NOMO-1 treated with DMSO at 0.1 percent for 48 hours (cell line): ENCODE measurements around the gene ACKR1.

ENCODE experiments used
- DNase-seq: peaks from one replicate; lab custom pipeline; 2025; ENCODE audit not compliant: unreplicated experiment; lab: John Stamatoyannopoulos, UW

ACKR1 gene, protein sequence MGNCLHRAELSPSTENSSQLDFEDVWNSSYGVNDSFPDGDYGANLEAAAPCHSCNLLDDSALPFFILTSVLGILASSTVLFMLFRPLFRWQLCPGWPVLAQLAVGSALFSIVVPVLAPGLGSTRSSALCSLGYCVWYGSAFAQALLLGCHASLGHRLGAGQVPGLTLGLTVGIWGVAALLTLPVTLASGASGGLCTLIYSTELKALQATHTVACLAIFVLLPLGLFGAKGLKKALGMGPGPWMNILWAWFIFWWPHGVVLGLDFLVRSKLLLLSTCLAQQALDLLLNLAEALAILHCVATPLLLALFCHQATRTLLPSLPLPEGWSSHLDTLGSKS

DNA sequence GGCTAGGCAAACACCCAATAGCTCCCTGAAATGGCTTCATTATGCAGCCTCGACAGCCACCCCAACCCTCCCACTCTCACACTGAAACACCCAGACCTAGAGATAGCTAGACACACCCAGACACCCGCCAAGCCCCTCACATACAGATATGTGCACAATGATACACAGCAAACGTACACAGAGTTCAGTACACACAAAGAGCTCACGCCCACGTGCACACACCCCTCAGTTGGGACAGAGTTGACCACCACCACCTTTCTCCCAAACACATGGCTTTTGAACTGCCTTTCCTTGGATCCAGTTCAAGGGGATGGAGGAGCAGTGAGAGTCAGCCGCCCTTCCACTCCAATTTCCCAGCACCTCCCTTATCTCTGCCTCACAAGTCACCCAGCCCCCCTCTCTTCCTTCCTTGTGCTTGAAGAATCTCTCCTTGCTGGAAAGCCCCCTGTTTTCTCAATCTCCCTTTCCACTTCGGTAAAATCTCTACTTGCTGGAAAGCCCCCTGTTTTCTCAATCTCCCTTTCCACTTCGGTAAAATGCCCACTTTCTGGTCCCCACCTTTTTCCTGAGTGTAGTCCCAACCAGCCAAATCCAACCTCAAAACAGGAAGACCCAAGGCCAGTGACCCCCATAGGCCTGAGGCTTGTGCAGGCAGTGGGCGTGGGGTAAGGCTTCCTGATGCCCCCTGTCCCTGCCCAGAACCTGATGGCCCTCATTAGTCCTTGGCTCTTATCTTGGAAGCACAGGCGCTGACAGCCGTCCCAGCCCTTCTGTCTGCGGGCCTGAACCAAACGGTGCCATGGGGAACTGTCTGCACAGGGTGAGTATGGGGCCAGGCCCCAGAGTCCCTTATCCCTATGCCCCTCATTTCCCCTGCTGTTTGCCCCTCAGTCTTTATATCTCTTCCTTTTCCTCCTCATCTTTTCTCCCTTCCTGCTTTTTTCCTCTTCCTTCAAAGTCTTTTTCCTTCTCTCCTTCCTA, at the start of gene ACKR1:
Gene ACKR1, plus strand, starts transcription at position 715 of the 981 bp plus-strand sequence. Its CDS starts 85 bp downstream, at position 800.
- DNase-seq, result no peak

DNA sequence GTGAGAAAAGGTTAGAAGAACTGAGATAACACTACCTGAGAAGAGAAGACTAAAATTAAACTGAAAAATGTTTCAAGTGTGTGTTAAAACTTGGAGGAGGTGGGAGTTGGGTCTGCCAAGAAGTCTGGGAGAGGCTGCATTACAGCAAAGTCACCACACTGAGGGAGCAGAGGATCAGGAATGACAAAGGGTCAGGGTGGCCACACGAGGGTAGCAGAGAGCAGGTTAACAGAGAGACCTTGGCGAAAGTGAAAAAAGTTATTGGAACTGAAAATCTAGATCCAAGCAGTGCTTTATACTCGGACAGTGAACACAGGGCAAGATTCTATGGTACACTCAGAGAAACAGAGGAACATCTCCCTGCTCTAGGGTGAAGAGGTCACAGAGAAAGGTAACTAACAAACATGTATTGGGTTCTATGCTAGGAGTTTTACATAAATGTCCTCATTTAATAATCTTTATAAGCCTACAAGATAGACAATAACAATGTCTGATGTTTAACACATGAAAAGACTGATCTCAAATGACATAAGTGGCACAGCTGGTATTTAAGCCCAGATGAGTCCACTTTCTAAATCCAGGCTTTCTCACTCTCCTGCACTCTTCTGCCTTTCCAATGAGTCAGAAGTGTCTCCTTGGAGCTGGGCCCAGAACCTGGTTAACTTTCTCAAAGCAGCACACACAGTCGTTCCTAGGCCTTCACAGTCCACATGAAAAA, 43.5 kb upstream of the ACKR1 start:
- DNase-seq, result peak; percentile 73

DNA sequence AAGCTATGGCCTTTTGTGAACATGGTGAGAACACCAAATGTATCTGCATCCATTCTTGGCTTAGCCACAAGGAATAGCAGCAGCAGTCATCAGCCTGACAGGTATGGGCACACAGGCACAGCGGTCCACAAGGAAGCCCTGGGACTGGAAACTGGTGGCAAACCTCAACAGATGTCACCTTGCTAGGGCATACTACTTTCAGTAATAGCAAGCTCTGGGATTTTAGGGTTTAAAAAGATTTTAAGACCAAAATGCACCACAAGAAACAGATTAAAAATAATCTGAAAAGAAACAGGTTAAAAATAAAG, 43.0 kb upstream of the ACKR1 start:
- DNase-seq, result no peak

DNA sequence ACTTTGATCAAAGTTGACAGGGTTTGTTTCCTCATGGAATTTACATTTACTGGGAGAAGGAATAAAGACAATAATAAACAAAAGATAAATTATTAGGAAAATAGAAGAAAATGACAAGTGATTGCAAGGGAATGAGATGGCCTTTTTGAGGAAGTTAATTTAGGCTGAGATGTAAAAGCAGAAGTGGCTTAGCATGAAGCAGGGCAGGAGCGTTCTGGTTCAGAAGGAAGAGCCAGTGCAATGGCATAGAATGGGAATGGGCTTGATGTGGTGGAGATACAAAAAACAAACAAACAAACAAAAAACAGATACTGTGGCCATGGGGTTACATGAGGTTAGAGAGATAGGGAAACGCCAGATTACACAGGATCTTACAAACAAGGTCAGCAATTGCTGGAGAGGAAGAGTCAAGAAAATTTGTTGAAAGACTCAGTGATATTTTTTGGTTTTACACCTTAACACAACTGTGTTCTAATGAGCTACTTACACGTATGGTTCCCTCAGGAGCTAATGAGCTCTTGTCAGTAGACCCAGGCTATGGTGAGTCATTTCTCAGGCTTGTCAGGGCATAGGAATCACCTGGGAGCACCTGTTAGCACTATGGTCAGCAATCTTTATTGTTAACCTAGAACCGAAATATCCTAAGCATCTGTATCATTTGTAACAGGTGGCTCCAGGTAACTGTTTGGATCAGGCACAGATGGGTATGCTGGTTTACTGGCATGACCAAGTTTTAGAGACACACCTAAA, 42.0 kb upstream of the ACKR1 start:
- DNase-seq, result peak; percentile 73

DNA sequence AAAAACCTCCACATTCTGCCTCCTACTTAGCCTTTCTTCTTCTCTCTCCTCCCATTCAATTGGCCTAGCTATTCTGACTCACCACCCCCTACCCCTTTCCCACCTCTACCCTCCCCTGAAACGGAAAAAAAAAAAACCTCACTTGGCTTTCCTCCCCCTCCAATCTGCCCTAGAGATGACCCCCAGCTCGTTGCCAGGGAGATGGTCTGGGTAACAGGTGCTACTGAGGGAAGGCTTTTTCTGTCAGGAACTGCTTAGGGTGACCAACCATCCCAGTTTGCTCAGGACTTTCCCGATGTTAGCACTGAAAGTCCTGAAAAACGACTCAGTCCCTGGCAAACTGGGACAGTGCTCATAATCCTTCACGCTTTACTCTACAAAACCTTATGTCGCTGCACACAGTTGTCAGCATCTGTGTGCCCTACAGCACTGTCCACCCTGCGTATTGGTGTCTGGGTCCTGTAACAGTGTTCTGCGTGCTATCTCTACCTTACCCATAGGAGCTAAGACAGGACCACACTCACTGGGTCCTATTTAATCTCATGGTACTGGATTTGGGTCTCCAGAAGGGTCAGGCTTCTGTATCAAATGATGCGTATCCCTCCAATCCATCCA, 41.0 kb upstream of the ACKR1 start:
- DNase-seq, result no peak

DNA sequence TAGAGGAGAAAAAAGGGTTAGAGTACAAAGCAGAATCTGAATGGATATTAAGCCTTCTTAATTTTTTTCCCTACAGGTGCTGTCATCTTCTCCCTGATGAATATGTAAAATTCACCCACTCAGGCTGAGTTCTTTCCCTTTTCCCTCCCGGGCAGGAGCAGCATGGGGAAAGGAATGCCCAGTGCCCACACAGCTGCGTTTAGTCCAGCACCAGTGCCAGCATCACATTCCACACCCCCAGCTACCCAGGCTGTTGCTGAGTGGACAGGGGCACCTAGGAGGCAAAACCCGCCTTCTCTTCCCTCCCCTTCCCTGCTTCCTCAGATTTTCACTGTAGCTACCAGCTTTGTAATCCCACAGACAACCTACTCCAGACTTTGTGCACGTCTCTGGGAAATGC, 36.6 kb upstream of the ACKR1 start:
- DNase-seq, result no peak

DNA sequence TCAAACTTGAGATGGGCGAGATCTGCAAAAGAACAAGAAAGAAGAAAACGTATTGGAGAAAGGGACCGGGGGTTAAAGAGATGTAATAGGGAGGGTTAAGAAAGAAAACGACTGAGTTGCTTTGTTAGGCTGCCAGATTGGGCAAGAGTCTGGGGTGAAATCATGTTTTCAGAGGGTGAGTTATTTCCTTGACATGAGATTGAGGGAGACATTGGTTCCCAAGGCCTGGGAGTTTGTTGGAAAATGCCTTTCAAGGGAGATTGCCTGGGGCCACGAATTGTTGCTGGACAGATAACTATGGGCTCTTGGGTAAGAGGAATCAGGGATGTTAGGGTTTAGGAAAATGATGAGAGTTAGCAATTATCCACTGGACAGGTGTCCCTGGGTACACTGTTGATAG, 34.0 kb upstream of the ACKR1 start:
- DNase-seq, result no peak

DNA sequence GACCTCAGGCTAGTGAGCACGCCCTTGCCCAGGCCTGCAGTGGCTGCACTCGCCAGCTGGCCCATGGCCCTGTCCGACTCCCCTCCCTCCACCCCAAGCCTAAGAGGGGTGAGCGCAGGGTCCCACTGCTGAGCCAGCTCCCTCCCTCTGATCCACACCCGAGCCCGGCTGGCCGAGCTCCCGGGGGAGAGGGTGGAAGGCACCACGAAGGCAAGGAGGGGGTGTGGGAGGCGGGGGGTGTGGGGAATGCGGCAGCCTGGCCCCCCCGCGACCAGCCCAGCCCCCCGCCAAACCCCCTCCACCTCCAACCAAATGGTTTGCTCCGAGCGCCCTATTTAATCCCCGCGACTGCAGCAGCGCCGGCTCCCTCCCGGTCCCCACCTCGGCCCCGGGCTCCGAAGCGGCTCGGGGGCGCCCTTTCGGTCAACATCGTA, 33.4 kb upstream of the ACKR1 start, which contains the start of gene CADM3:
Gene CADM3, plus strand, starts transcription at position 362 of the 434 bp plus-strand sequence. CDS start 151 bp downstream, outside the sequence.
- no peak for DNase-seq

DNA sequence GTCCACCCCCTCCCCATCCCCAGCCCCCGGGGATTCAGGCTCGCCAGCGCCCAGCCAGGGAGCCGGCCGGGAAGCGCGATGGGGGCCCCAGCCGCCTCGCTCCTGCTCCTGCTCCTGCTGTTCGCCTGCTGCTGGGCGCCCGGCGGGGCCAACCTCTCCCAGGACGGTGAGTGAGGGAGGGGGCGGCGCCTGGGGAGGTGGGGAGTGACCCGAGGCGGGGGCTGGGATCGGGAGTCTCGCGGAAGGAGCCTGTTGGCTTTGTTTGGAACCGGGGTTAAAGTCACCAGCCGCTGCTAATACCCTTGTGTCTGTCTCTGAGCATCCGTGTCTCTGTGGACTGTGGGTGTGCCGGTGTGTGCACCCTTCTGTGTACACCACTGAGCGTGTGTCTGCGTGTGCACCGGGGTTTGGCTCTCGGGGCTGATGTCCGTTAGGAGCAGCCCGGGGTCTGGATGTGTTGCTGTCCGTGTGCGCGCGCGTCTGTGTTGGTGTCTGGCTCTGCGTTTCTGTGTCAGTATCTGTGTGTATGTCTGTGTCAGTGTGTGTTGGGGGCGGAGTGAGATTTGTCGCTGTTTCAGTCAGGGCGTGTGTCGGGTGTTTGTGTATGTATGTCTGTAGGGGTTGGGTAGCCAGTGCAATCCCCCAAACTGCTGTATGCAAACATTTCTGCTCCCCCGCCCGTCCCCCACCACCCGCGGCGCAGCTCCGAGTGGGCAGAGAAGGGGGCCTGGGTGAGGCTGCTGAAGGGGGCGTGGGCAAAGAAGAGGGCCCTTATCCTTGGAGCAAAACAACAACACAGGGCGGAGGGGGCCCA, 32.8 kb upstream of the ACKR1 start:
- no peak for DNase-seq

DNA sequence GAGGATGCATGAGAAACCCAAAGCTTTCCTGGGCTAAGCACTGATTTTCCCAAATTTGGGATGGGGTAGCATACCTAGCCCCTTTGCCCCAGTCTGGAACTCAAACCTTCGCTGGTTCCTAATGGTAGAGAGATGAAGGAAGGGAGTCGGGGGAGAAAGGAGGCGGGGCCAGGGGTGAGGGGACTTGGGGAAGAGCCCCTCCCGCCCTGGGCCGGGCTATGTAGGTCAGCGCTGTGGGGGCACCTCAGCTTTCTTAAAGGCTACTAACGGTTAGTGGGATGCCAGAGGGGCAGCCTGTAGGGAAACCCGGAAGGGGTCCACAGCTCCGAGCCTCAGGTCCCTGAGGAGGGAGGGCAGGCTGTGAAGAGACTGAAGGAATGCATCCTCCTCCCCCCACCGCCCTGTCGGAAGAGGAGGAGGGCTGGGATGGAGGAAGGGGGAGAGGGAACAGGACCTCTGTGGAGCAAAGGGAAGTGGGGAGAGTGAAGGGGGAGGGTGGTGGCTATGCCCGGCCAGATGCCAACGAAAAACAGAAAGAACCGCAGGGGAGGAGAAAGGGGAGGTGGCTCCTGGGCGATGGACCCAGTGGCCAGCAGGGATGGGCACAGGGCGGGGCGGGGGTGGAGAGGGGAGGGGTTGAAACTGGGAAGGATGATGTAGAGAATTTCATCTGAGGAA, 31.9 kb upstream of the ACKR1 start:
- DNase-seq, result no peak

DNA sequence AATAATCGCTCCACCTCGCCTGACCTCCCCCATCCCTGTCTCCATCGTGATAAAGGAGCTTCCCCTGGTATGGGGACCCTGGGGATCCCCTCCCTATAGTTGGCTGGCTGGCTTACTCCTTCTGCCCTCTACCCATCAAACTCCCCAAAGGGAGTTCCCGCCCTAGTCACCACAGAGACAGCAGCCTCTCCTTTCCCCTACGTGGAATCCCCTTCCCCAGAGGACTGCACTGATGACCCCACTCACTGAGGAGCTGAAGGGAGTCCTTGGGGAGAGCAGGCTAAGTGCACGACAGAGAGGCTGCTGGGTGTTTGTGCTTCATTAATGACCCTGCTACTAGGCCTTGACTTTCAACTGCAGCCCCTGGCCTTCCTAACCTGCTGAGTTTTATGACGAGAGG, 31.4 kb upstream of the ACKR1 start:
- no peak for DNase-seq

DNA sequence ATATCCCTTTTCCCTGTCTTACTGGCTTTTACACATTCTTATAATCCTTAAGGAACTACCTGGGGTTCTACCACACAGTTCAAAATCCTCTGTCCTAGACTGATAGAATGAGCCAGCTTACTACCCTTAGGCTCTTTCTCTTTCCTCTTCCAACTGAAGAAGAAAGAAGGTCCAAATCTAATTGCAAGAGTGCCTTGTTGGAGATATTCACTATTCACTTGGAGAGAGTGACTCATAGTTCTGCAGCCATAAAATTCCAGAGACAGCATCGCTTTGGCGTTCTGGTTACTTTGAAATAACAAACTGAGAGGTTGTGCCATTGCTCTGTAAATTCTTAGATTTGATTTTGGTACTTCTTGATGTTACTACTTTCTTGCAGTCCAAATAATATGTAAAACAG, 29.1 kb upstream of the ACKR1 start:
- DNase-seq, result no peak

DNA sequence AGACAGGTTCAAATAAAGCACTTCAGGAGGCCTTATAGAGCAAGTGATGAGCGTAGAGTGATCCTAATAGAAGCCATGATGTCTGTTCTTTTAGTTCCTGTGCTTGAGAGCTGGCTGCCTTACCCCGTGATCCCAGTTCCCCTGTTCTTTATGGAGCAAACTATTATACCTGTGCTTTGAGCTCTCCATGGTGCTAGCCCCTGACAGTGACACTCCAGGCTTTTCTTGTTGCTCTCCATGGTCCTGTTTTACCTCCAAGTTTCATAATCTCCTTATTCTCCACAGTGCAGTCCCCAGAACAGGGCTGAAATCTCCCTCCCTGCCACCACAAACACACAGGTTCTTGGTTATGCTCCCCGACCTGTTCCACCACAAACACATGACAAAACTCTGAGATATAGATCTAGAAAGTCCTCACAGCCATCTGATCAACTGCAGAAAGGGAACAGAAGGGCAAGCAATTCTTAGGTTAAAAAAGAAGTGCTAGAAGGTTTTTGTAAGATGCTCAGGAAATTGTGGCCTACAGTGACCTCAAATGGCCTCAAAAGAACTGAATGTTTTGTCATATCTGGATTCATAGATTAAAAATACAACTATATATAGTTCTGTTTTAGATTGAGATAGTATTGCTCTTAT, 27.3 kb upstream of the ACKR1 start:
- DNase-seq, result peak; percentile 72

DNA sequence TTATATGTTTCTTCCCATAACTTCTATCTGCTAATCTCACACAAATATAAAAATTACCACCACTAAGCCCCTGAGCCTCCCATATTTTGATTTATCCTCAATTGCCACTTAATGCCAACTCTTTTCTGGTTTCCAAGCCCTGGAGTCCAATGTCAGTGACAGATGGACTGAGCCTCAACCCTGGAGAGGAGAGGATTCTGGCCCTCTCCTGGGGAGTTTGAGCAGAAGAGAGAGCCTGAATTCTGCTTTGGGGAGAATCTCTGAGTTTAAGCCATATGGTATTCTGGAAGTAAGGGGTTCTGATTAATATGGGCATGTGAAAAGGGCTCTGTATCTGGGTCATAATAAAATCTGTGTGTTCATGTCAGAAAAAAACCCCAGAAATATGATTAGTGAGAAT, 24.8 kb upstream of the ACKR1 start:
- no peak for DNase-seq

DNA sequence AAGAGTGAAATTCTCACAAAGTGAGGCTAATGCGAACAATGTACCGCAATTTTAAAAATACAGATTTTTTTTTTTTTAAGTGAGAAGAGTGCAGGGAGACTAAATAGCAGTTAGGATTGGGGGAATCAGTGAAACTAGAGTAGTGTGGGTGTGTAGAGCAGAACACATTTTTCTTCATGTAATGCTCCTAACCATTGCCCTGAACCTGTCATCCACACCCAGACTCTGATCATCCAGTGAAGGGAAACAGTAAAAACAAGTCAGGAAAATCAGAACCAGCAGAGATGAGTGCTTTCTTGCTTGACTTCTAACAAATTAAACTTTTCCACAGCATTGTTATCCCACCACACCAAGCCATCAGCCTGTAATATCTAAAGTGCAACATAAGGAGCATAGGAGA, 24.2 kb upstream of the ACKR1 start:
- no peak for DNase-seq

DNA sequence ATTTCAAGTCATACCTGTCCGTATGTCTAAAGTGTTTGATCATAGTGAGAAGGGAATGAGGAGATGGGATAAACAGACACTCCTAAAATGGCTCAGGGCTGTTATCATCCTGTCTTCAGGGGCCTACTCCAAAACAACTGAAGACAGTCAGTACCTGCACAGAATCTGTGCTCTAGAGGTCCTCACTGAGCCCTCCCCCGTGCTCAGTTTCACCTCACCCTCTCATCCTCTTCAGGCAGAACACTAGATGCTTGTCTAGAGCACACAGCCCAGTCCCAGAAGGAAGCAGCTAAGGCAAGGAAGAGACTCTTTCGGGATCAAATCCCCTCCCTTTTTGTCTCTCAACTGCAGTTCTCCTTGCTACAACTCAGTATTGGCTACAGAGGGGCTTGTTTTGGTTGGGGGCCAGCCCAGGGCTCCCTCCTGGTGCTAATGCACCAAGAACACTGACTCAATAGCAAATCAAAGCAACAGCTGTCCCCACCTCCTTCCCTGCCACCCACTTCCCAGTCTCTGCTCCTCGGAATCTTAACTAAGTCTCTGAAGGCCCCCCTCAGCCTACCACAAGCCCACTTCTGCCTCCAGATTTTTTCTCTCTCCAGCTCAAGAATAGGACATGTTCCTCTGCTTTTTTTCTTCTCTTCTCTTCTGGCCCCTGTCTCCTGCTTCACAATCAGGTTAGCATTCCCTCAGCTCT, 23.2 kb upstream of the ACKR1 start:
- DNase-seq, result no peak

DNA sequence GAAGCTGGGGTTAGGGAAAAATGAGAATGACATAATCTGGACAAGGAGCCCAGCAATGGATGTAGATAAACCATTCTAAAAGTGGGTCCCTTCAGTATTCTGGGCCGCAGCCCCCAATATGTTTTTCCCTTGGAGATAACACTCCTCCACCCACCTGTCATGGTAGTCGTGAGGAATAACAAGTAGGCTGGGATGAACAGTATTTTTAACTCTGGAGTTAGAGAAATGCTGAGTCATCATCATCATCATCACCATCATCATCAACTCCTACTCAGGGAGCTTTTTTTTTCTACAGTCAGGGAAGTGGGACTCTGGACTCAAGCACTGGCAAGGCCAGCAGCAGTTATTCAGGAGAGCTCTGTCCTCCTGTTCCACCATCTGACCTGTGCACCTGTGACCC, 20.5 kb upstream of the ACKR1 start:
- DNase-seq, result no peak

DNA sequence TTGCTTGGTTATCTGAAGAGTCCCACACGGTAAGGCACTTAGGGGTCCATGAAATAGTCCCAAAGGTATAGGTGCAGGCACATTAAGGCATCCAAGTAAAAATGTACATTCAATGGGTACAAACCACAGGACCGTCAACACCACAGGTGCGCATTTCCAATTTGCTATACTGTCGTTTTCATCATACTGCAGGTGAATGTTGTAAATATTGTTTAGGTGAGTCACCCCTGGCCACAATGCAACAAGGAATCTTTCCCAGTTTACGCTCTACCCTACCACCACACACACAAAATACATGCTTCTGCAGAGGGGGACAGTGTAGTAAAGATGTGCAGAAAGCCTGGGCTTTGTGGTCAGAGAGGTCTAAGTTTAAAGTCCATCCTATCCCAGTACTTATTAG, 19.6 kb upstream of the ACKR1 start:
- no peak for DNase-seq
